OCI-LY3 (cell line): Measurements from ENCODE around the gene MTHFD1L.
"Not testable (repeated sequence)": the region's sequence is repeated elsewhere in the genome, so short reads cannot be mapped to it uniquely, and the experiment has no call there.

Experiments
- CTCF ChIP-seq: fragments of 200-600, 300-600 bp; sonication (generic); IDR thresholded peaks from 2 replicates; pipeline ENCODE4 v1.5.1; 2014; ENCODE audit warnings: antibody characterized with exemption, low read length, low read depth
- EZH2phosphoT487 ChIP-seq: fragments of 200-600 bp; shearing (Covaris generic); IDR thresholded peaks from 2 replicates; pipeline ENCODE4 v1.6.1; 2018; ENCODE audit warnings: antibody characterized with exemption, mixed run types, low read depth

- not testable (repeated sequence) for TF ChIP-seq EZH2phosphoT487, CTCF
Observed at GRCh38 chr6:151036211-151036721, 170.8 kb downstream of the MTHFD1L start.
